GM21737 (cell line): Measurements from ENCODE around the gene CSRNP2.
"Not testable (repeated sequence)": the region's sequence is repeated elsewhere in the genome, so short reads cannot be mapped to it uniquely, and the experiment has no call there.

ENCODE experiments used
- ATAC-seq: cut with Tn5 transposase; IDR thresholded peaks from one replicate; pipeline ENCODE4 v1.9.1; 2021; ENCODE audit warnings: mild to moderate bottlenecking, moderate library complexity; ENCODE audit not compliant: unreplicated experiment

CSRNP2 gene

DNA sequence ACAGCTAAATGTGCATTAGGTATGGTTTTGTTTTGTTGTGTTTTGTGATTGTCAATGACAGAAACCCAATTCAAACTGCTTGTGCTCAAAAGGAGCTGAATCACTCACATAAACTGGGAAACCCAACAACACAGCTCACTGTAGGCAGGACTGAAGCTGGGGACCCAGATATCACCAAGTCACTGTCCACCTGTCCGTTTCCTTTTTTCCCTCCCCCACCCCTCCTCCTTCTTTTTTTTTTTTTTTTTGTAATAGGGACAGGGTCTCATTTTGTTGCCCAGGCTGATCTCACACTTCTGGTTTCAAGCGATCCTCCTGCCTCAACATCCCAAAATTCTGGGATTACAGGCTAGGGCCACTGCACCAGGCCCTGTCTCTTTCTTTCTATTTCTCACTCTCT, 50.3 kb downstream of the CSRNP2 start:
- ATAC-seq = no peak

- ATAC-seq = no peak
Observed at GRCh38 chr12:51028813-51029150, 54.6 kb downstream of the CSRNP2 start.

GRCh38 chr12:51028126-51028812, 55.1 kb downstream of the CSRNP2 start:
- ATAC-seq = no peak

GRCh38 chr12:51027342-51027835, 56.0 kb downstream of the CSRNP2 start:
- no peak for ATAC-seq

GRCh38 chr12:51025836-51026638, 57.4 kb downstream of the CSRNP2 start, which contains the start of gene SLC11A2:
Gene SLC11A2 (minus strand): TSS chr12:51026384. CDS start chr12:51010728, 15,656 bp downstream.
- peak; percentile 92 for ATAC-seq

DNA sequence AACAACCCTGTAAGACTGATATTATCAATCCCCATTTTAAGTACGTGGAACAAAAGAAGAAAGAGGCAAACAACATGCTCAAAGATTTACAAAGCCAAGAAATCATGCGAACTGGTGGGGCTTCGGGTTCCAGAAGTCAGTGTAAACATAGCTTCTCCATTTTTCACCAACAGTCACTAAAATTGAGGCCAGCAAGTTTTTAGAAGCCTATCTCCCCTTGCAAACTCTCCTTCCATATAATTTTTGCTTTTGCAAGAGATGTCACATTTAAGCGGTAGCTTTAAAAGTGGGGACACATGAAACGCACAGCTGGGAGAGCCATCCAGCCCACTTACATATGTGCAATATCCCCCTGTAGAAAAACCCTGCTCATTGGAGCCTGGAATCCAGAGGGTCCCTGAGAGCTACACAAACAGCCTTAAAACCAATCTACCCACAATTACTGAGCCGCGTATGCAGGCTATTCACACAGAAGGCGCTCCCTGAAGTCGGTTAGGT, 58.0 kb downstream of the CSRNP2 start:
- no peak for ATAC-seq

GRCh38 chr12:51023625-51024382, 59.6 kb downstream of the CSRNP2 start:
- ATAC-seq = no peak

- no peak for ATAC-seq
Observed at GRCh38 chr12:51021694-51022093, 61.7 kb downstream of the CSRNP2 start.

- ATAC-seq = no peak
Observed at GRCh38 chr12:51020448-51021182, 62.8 kb downstream of the CSRNP2 start.

- no peak for ATAC-seq
Observed at GRCh38 chr12:51019927-51020326, 63.5 kb downstream of the CSRNP2 start.

DNA sequence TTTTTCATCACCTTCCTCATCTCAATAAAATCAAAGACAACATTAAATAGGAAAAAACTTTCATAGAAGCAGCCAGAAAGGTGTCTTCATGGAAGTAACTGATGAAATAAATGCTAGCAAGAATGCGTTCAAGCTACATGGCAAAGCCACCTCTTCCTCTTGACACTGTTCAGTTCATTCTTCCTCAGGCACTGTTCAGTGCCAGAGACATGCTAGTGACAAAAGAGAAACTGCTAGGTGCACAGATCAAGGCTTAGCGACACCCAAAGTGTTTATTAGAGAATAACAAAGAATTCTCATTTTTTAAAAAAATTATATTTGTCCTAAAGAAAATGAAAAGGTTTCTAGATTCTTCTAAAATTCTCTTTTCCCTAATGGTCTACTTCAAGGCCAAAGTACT, 64.4 kb downstream of the CSRNP2 start:
- no peak for ATAC-seq

- ATAC-seq = no peak
Observed at GRCh38 chr12:51017452-51017851, 65.9 kb downstream of the CSRNP2 start.

DNA sequence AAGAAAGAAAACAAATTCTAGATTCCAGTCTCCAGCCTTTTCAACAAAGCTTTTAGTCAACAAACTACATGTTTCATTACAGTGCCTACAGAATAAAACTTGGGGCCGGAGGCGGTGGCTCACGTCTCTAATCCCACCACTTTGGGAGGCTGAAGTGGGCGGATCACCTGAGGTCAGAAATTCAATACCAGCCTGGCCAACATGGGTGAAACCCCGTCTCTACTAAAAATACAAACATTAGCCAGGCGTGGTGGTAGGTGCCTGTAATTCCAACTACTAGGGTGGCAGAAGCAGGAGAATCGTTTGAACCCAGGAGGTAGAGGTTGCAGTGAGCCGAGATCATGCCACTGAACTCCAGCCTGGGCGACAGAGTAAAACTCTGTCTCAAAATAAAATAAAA, 68.9 kb downstream of the CSRNP2 start:
- ATAC-seq = not testable (repeated sequence)

- no peak for ATAC-seq
Observed at GRCh38 chr12:51013441-51013840, 70.0 kb downstream of the CSRNP2 start.

DNA sequence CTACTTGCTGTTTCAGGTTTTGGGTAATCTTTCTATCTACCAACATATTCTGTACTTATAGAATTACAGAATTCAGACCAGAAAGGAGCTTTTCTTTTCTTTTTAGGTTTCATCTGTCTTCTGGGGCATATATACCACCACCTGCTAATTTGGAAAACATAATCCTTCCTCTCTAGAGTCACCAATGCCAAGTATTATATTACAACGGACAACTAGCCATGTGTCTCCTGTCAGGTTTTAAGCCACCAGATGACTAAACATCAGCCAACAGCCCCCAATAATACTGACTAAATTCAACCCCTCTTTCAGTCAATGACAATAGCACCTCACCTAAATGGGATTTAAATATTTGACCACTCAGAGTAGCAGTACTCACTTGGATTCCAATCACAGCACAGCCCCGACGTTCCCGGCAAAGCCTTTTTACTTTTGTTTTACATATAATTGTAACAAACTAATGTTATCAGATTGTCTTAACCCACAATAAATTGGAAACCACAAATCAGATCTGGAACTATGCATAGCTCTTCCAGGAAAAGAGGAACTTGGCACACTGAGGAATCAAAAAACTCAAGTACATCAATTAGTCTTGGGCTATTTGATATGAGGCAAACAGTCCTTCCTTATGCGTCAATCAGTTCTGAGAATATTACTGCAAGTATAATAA, 70.7 kb downstream of the CSRNP2 start:
- no peak for ATAC-seq

- ATAC-seq = no peak
Observed at GRCh38 chr12:51011955-51012354, 71.4 kb downstream of the CSRNP2 start.
